GM23338 (cell line): Measurements from ENCODE around the gene RCBTB1. TPM values are rescaled to one million over a fixed set of nuclear protein-coding genes. Genes with fewer than 3 reads are reported as not detected.

Experiments used
- ATAC-seq: fragments of 200-7000 bp; cut with Tn5 transposase; 3 replicates; pipeline ENCODE4 v1.9.1; 2020
- DNase-seq: peaks from one replicate; pipeline ENCODE4 v3.0.0-alpha.2; 2015; ENCODE audit warnings: low spot score
- H2AFZ ChIP-seq: fragments of 200-600 bp; sonication (generic); 2 replicates; pipeline ENCODE4 v1.8.0; 2016; ENCODE audit warnings: antibody characterized with exemption, mild to moderate bottlenecking, moderate library complexity
- H3F3A ChIP-seq: fragments of 200-600 bp; sonication (generic); replicated peaks from 2 replicates; pipeline ENCODE4 v1.8.0; 2017; ENCODE audit warnings: antibody characterized with exemption, mixed run types, low read depth
- H3K27ac ChIP-seq: fragments of 200-600 bp; sonication (generic); 2 replicates; pipeline ENCODE4 v1.6.1; 2016; ENCODE audit warnings: low read depth
- H3K27me3 ChIP-seq: fragments of 200-600 bp; sonication (generic); 2 replicates; pipeline ENCODE4 v1.8.0; 2016; ENCODE audit warnings: mild to moderate bottlenecking, mixed run types, moderate library complexity; ENCODE audit not compliant: insufficient read depth
- H3K36me3 ChIP-seq: fragments of 200-600 bp; sonication (generic); 2 replicates; pipeline ENCODE4 v1.8.0; 2016; ENCODE audit warnings: mild to moderate bottlenecking; ENCODE audit not compliant: insufficient read depth
- H3K4me1 ChIP-seq: fragments of 200-600 bp; sonication (generic); 2 replicates; pipeline ENCODE4 v1.8.0; 2016; ENCODE audit warnings: mild to moderate bottlenecking, moderate library complexity; ENCODE audit not compliant: insufficient read depth
- H3K4me2 ChIP-seq: fragments of 200-600 bp; sonication (generic); 2 replicates; pipeline ENCODE4 v1.7.1; 2017; ENCODE audit warnings: mixed run types
- H3K4me3 ChIP-seq: fragments of 200-600 bp; sonication (generic); 2 replicates; pipeline ENCODE4 v1.6.1; 2016; ENCODE audit warnings: mixed run types
- H3K79me2 ChIP-seq: fragments of 200-600 bp; sonication (generic); replicated peaks from 2 replicates; pipeline ENCODE4 v1.8.0; 2017; ENCODE audit warnings: mild to moderate bottlenecking; ENCODE audit not compliant: insufficient read depth
- H3K9me2 ChIP-seq: fragments of 200-600 bp; sonication (generic); 2 replicates; pipeline ENCODE4 v1.8.0; 2017; ENCODE audit not compliant: insufficient read depth
- H4K20me1 ChIP-seq: fragments of 200-600 bp; sonication (generic); replicated peaks from 2 replicates; pipeline ENCODE4 v1.8.0; 2017; ENCODE audit warnings: mild to moderate bottlenecking; ENCODE audit not compliant: insufficient read depth
- H3K27ac Mint-ChIP-seq: 2 replicates; pipeline ENCODE4 v1.8.0; 2020; ENCODE audit warnings: inconsistent platforms, mild to moderate bottlenecking, moderate library complexity, mixed read lengths
- H3K27me3 Mint-ChIP-seq: 3 replicates; pipeline ENCODE4 v1.8.0; 2022; ENCODE audit warnings: low read depth, mild to moderate bottlenecking, moderate library complexity, mixed read lengths, inconsistent platforms; ENCODE audit not compliant: insufficient read depth, poor library complexity
- H3K36me3 Mint-ChIP-seq: 3 replicates; pipeline ENCODE4 v1.8.0; 2021; ENCODE audit warnings: low read depth, mild to moderate bottlenecking, inconsistent platforms, moderate library complexity, mixed read lengths
- H3K4me1 Mint-ChIP-seq: 3 replicates; pipeline ENCODE4 v1.8.0; 2020; ENCODE audit warnings: mild to moderate bottlenecking, inconsistent platforms, mixed read lengths
- H3K4me3 Mint-ChIP-seq: 3 replicates; pipeline ENCODE4 v1.8.0; 2021; ENCODE audit warnings: moderate library complexity, mild to moderate bottlenecking, inconsistent platforms, mixed read lengths
- H3K9me3 Mint-ChIP-seq: 3 replicates; pipeline ENCODE4 v1.8.0; 2020; ENCODE audit warnings: moderate library complexity, mild to moderate bottlenecking, inconsistent platforms, mixed read lengths
- ETS1 ChIP-seq: IDR thresholded peaks from 2 replicates; pipeline ENCODE4 v1.6.1; 2016; ENCODE audit warnings: antibody characterized with exemption
- EZH2 ChIP-seq: fragments of 200-600 bp; sonication (generic); IDR thresholded peaks from one replicate; pipeline ENCODE4 v1.8.0; 2017; ENCODE audit warnings: antibody characterized with exemption, mild to moderate bottlenecking, low read depth; ENCODE audit not compliant: unreplicated experiment
- REST ChIP-seq: IDR thresholded peaks from one replicate; pipeline ENCODE4 v1.6.1; 2018; ENCODE audit warnings: antibody characterized with exemption; ENCODE audit not compliant: unreplicated experiment
- ZNF462 ChIP-seq: fragments of 250-450 bp; sonication (Bioruptor Pico); IDR thresholded peaks from 2 replicates; pipeline ENCODE4 v1.5.0; 2020; ENCODE audit warnings: mild to moderate bottlenecking, moderate library complexity
- polyA plus RNA-seq: library from polyadenylated mRNA; unstranded; fragments of >200 nt; fragmentation: Nextera tagmentation; extraction: Ambion mirVana; gene quantifications from 2 replicates; pipeline ENCODE4 v1.2.1, GENCODE V29; 2016
- total RNA-seq: library from RNA; depleted of rRNA; stranded (reverse); fragments of >200 nt; shearing (Covaris generic); gene quantifications from 2 replicates; pipeline ENCODE4 v1.2.3, GENCODE V29; 2014

Gene RCBTB1
- total and polyA plus RNA-seq, 2 experiments from 2014 or later, result 10.8 to 33.5 TPM

DNA sequence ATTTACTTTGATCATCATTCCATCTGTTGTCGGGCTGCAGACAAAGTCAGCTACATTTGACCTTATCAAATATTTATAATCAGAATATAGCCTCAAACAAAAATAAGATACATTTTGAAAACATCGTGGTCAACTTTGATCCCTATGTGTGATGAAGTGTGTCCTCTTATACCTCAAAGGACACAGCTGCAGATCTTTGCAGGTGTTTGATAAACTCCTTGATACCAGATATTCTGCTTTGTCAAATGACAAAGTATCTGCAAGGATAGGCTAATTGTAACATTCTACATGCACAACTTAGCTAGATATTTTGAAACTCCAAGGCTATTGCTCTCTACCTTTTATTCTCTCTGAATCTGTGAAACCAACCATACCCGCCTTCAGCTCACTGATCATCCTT is 45.6 kb downstream of the RCBTB1 start:
- Histone ChIP-seq H3K27ac (no peak overlapping the region), H2AFZ (no peak overlapping the region), H3F3A (no peaks in the 10 kb centered on the region), H3K4me3 (no peak overlapping the region), H3K4me2 (no peak overlapping the region), H3K4me1 (no peaks in the 10 kb centered on the region), H3K9me2 (no peaks in the 10 kb centered on the region), H3K79me2 (no peaks in the 10 kb centered on the region), H3K27me3 (no peaks in the 10 kb centered on the region), H4K20me1 (no peaks in the 10 kb centered on the region), H3K36me3 (peaks cover 14% of the 10 kb centered on the region; the same call in 1 of the 2 replicates)
- DNase-seq (no peak), ATAC-seq (no peak)
- H3K36me3 Mint-ChIP-seq, result peaks cover 21% of the 10 kb centered on the region
- peak overlapping the region; percentile 91; the same call in 1 of the 2 replicates for H3K27ac Mint-ChIP-seq
- H3K9me3 Mint-ChIP-seq, result no peaks in the 10 kb centered on the region
- no peaks in the 10 kb centered on the region; the same call in 2 of the 3 replicates for H3K4me1 Mint-ChIP-seq
- TF ChIP-seq EZH2 (no peak), ZNF462 (CRISPR knock-in tag) (no peak), ETS1 (no peak), REST (no peak)
- H3K27me3 Mint-ChIP-seq, result no peaks in the 10 kb centered on the region
- no peak overlapping the region for H3K4me3 Mint-ChIP-seq
